Activated gamma-delta T cell (primary cell): Measurements from ENCODE around the gene TMIGD3.
"Not testable (repeated sequence)": the region's sequence is repeated elsewhere in the genome, so short reads cannot be mapped to it uniquely, and the experiment has no call there.

Experiments used
- DNase-seq: peaks from one replicate; lab custom pipeline; 2025; lab: John Stamatoyannopoulos, UW
- total RNA-seq, 2 donors: gene quantifications; one replicate each; lab custom pipeline; 2026; lab: John Stamatoyannopoulos, UW

TMIGD3 gene
- 0 reads per million in 2 donors for total RNA-seq

DNA sequence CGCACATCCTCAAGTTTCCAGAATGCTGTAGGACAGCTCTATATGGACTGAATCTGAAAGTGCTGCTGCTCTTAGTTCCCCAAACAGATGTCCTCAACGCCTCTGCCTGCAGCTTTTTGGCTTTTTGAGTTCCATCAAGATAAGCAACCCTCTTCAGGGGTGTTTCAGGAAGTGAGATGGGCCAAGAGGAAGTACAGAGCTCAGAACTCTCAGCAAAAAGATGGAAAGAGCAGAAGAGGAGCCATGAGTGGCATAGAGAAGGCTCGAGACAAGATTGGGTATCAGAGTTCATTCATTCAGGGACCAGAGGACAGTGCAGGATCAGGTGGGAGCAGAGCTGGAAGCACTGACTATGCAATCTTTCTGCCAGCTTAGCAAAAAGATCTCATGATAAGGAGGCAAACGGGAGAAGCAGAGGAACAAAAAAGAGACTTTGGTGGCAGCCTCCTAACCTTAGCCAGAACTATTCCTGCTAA is at the start of gene TMIGD3, which contains the start of gene ADORA3:
Gene TMIGD3 (minus strand): TSS at position 49 of the 476 bp plus-strand sequence. CDS start 279 bp downstream, outside the sequence.
Gene ADORA3 (minus strand): TSS at position 49 of the 476 bp plus-strand sequence. CDS start 279 bp downstream, outside the sequence.
- no peak for DNase-seq

DNA sequence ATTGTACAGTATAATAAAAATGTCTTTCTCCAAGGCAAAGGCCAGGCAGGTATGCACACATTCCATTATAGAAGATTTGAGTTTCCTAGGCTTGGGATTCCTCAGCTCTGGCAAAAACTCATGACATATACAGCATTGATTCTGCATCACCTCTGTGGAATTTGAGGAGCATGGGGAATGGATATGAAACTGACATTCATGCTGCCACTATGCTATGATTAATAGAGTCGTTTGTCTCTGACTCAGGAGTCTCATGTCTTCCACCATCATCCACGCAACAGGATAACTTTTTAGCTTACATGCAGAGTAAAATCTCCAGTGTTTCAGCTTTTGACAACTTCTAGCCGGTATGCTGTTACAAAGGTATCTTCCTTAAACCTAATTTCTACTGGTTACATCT is 49.8 kb upstream of the TMIGD3 start:
- no peak for DNase-seq

DNA sequence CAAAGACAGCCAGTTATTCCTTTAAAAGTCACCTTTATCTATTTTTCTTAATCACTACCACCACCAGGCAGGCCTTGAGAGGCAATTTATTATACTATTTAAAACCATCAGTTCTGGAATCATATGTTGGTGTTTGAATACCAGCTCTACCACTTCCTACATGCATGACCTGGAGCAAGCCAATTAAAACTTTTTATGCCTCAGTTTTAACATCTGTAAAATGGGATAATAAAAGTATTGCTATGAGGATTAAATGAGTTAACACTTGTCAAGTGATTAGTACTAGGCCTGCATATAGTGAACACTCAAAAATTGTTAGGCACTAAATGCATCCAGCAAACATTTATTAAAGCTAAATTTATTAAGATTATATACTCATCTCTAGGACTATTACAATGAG is 49.2 kb upstream of the TMIGD3 start:
- DNase-seq: no peak

DNA sequence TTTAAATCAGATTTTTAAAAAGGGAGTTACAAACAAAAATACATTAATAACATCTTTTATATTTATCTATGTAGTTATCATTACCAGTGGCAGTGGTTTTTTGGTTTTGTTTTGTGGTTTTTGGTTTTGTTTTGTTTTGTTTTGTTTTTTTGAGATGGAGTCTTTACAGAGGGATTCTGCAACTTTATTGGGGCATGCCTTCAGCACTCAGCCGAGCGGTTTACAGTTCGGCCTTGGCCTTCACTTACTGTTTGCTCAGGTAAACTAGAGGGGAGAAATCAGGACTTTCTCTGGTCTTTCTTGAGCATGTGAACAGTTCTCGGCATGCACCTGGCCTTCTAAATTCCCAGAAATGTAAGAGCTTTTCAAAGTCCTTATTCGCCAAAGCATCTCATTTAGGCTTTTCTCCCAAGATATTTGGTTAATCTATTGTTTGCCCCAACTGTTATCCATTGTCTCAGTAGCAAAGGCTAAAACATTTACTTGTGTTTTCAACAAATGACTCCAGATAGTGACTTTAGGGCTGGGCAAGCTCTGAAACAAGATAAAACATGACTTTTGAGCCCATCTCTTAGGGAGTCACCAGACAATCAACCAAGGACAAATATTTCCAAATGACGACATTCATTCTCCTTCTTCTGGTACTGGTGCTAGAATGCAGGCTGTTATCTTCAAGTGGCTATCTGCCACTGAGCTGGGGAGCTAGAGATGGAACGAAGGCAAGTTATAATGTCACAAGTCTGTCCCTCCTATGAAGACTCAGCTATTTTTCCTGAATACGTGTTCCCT is 48.4 kb upstream of the TMIGD3 start:
- no peak for DNase-seq

DNA sequence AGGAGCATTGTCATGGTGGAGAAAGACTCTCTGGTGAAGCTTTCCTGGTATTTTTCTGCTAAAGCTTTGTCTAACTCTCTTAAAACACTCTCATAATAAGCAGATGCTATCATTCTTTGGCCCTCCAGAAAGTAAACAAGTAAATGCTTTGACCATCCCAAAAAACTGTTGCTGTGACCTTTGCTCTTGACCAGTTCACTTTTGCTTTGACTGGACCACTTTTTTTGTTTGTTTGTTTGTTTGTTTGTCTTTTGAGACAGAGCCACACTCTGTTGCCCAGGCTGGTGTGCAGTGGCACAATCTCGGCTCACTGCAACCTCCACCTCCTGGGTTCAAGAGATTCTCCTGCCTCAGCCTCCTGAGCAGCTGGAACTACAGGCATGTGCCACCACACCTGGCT is 44.4 kb upstream of the TMIGD3 start:
- not testable (repeated sequence) for DNase-seq

DNA sequence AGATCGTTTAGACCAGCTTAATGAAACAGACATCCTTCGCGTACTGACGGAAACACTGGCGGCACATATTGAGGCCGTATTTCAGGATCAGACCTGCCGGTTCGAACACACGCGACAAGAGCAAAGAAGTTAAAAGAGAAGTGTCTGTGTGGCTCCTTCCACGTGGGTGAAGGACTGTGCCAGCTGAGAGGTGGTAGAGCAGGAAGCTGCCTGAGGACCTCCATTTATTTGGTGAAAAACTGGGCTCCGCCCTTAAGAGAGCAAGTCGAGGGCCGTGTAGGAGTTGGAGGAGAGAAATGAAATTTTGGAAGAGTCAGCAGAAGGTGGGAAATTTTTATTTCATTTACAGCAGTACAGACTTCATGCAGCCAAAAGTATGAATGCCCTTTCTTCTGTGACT is 38.8 kb upstream of the TMIGD3 start:
- no peak for DNase-seq

DNA sequence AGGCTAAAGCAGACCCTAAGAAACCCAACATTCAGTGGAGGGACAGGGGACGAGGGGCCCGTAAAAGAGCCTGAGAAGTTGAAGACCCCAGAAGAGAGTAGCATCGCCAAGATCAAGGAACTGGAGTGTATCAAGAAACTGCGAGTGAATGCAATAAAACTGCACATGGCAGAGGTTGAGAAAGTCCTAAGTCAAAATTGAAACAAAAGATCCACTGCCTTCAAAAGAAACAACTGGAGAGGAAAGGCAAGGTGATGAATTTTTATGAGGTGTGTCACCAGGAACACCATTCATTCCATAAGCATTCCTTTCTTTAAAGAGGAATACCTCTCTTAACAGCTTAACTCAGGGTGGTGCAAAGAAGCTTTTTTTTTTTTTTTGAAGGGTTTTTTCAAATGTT is 38.3 kb upstream of the TMIGD3 start:
- DNase-seq: no peak

DNA sequence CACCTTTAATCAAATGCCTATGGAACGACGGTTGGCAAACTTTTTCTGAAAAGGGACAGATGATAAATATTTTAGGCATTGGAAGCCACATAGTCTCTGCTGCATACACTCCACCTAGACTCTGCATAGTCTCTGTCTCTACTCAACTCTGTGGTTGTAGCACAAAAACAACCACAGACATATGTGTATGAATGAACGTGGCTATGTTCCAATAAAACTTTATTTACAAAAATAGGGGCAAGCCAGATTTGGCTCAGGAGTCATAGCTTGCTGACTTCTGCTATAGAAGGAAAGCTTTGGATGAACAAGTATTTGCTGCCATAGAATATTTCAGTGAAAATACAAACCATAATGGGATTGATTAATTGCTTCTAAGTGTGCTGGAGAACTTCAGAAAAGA is 37.5 kb upstream of the TMIGD3 start:
- no peak for DNase-seq

DNA sequence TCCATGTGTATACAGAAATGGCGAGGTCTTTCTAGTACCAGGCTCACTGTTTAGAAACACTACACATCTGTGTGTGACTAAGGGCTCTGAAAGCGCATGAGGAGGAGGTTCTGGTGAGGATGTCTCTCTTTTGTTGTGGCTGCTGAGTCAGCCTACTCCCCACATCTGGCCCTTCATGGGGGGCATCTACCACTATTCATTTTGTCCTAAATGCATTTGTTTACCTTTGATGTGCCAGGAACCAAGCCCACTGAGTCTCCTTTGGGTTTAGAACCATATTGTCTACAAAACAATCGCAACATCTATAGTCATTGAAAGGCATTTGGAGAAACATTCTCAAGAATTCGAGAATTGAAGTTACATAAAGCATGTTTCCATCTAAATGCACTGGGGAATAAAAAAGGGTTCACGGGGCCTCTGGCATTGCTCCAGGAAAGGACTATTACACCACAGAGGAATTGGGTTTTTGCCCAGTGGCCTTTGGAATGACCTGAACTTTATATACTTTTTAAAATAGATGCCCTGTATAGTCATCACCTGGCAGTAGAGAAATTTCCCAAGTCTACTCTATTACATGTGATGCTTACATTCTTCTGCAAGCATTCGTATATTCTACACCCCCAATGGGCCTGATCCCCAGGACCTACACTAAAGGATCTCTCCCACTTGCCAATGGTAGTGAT is 35.1 kb upstream of the TMIGD3 start:
- DNase-seq: no peak

DNA sequence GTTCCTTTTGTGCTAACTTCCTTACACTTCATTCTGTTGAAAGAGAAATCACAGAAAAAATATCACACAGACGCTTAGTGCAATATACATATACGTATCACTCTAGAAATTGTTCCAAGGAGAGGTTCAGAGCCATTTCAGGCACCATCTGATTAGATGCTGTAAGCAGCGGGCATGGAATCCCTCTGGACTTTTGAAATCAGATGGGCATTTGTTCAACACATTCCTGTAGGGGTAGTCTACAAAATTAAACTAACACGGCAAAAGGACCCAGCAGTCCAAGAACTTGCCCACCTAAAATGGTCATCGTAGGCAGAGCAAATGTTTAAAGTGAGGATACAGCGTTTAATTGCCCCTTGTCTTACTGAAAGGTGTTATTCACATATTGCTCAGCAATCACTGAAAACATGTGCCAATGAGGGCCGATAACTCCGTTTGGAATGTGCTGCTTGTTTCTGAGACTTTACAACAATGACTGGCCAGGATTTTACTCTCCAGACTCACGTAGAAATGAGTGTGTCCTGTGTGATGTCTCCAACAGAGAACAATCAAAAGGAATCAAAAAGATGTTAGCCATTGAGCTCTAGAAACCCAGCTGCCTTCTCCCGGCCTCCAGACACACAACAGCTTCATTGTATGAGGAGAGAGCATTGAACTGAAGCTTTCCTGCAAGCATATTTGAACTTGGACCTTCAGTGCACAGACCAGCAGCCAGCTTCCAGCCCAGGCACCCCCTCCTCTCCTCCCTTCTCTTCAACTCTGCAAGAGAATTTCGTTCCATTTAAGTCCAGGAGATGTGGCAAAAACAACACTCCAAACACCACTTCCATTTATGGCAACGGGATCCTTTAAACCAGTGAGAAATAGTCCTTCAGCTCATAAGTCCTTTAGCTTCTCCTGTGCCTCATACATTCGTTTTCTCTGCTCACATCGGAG is 32.1 kb upstream of the TMIGD3 start:
- no peak for DNase-seq

DNA sequence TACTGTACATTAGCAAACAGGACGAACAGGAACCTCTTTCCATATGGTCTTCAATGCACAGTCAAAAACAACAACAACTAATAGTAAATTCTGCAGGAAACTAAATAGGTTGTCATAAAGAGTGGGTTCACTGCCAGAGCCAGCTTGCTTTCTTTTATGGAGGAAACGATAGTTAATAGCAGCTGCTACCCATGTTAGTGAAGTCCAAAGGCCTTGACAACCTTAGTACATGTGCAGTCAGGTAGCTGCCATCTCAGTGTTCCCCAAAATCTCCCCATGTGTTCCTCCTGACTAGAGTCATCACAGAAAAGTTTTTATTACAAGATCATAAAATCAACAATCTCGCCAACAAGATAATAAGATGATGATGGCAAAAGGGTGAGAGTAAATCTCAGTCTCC is 16.6 kb upstream of the TMIGD3 start:
- DNase-seq: no peak

DNA sequence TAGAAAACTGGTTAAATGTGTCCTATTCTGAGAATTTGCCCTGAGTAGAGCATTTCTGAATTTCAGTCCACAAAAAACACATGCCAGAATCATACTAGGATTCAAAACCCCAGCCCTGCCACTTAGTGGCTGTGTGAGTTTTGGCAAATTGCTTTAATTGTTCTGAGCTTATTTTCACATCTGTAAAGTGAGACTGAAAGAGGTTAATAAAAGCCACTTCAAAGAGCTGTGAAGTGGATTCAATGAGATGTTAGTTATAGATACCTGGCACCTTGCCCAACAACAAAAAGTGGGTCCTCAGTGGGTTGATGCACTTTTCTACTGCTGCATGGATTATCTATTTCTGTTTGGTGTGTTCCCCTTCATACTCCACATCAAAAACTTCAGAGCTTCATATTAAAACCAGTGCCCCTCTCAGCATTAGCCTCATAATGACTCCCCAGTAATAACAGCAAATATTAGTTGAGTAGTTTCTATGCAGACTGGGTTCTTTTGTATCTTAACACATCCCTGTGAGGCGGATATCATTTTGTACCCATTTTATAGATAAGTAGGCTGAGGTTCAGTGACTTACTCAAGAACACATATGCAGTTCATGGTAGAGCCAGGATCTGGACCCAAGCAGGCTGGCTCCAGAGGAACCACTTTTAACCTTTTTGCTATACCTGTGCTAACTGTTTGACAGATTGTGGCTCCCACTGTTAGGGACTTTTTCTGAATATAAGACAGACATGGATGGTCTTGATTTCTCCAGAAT is 14.2 kb upstream of the TMIGD3 start:
- no peak for DNase-seq

DNA sequence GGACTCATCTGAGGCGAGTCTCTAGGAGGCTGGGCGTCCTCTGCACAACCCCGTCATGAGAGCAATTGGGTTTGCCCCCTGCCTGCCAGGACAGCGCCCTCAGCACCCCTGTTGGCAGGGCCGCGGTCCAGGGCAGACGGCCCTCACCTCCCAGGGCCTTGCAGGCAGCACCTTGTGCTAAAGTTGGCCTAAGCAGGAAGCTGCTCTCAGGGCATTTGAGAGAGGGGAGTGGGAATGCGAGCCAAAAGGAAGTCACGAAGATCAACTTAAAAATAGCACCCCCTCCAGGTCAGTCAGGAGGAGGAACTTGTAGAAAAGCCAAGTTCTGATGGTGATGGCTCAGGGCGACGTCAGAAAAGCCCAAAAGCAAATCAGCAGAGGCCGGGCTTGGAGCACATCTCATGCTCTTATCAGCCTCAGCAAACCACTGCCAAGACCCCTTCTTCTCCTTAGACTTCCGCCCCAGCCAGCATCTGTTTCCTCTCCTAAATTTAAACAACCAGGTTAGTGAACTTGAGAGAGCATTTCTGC is 12.6 kb upstream of the TMIGD3 start:
- no peak for DNase-seq

DNA sequence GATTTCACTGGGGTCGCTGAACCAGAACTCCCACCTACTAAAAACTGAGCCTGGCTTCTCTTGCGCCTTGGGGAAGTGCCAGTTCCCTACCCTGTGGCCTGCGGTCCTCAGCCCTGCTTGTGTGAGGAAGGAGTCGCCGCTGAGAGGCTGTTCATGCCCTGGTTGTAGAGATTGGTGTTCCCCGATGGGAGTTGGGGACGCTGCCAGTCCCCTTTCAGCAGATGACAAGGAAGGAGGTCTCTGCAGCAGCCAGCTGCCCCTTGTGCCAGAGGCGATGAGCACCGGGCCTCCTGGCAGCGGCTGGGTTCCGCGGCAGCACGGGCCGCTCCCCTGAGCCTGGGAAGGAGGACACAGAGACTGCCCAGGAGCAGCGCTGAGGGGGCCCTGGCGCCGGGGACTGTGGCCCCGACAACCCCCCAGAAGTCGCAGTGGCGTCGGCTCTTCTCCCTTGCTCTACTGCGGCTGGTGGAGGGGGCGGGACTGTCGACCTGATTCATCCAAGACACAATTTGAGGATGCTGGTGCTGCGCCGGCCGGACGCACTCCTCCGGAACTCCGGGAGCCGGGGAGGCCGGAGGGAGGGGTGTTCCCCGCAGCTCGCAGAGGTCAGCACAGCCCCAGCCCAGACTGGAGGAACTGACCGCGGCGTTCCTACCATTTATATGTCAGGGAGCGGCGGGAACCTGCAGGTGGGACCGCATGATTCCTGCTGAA is 12.0 kb upstream of the TMIGD3 start:
- DNase-seq: no peak

DNA sequence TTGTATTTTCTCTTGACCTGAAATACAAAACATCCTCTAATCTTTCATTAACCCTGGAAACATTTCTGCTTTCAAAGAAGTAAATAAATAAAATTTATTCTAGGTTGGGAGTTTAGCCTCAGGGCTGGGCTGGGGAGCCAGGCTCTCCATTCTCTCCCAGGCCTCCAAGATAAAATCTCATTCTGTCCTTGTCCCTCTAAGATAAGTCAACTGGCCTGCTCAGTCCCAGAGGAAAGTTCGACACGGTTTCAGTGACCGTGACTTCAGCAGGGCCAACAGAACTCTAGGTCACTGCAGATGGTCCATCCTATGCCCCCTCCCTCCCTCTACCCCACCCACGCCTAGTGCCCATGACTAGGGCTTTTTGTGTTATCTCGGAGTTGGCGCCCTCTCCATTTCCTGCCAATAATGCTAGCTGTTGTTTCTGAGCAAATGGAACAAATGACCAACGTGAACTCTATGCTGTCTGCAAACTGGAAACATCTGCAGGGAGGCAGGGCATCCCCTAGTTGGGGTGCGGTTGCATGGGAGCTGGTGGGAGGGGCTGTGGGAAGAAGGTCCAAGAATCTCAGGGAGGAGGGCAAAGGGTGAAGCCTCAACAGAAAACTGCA is 10.1 kb upstream of the TMIGD3 start:
- DNase-seq: no peak

DNA sequence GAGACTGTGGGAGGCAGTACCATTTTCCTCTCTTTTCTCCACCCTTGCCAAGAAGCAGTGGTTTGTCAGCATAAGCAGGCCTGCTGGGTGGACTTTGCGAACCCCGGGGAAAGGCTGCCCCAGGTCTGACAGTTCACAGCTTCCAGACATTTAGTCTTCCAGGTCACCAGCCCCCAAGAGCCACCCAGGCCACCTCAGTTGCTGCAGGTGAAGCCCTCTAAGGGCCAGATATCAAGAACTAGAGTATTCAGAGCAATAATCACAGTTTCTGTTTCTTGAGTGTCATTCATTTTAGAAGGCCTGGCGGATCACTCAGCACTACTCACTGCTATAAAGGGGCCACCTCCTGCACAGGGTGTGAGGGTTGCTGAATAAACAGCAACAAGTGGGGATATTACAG is 9.5 kb upstream of the TMIGD3 start:
- DNase-seq: no peak

DNA sequence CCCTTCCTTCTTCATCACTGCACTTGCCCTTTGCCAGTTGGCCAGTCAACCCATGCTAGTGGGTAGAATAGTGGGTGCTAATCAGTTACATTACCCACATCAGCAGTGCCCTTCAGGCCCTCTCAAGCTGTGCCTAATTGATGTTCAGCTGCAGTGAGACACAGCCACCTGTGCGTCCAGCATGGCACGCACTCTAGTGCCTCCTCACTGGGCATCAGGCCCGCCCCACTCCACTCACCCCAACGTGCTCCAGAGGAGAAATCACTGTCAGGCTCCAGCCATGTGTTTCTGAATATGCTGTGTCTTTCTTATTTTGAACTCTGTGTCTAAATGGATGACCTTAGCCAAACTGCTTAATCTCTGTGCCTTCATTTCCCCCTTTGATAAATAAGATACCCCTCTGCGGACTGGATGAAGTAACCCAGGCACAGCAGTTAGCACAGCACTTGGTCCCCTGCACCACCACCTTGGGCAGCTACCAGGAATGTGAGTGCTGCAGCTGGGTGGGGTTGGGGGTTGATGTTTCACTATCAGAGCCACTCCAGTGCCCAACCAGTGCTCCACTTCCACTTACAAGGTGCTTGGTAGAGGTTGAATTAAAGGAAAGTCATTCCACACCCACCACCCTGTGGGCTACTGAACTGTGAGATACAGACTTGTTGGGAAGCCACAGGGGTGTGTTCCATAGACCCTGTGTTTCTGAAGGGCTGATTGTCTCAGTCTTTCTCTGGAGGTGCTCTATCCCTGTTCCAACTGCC is 8.9 kb upstream of the TMIGD3 start:
- no peak for DNase-seq

DNA sequence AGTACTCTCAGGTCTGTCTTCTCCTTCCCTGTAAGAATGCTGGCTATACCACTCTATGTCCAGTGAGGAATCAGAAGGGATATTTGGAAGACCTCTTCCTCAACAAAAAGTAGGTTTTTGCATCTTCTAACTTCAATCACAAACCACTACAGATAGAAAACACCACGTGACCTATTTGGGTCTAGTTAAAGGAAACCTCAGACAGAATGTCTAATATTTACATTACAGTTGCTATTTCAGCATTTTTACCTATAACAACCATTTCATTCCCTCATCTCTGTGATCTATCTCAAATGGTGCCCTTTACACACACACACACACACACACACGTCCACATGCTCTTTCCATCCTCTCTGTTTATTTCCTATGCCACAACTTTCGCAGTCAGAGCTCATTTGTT is 7.9 kb upstream of the TMIGD3 start:
- no peak for DNase-seq

DNA sequence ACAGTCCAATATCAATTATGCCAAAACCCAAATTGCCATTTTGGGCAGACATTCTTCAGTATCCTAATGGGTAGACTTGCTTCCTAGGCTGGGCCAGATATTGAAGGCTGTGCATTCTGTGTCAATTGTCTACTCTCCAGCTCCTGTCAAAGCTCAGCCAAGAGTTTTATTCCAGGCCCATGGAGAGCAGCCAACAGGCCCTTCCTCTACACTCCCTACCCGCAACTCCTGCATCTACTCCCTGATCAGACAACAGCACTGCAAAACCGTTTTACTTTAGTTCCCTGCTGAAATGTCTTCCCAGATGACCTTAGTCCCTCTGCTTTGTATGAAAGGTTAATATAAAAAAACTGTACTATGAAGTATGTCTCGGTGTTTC is 6.6 kb upstream of the TMIGD3 start:
- no peak for DNase-seq
